CD14-positive monocyte (primary cell): ENCODE results near the gene ADAM30. TPM values are rescaled to one million over a fixed set of nuclear protein-coding genes. Genes with fewer than 3 reads are reported as not detected.

Experiments
- DNase-seq, 3 donors: peaks; one replicate each; pipeline ENCODE4 v3.0.0-alpha.2; 2011 to 2022
- H2AFZ ChIP-seq: 2 replicates; pipeline ENCODE4 v1.6.0; 2012; ENCODE audit warnings: mild to moderate bottlenecking, low read depth, low read length, inconsistent platforms; ENCODE audit not compliant: insufficient read depth, poor library complexity, severe bottlenecking
- H3K27ac ChIP-seq, 2 donors: 1 replicate in 1 of 2; 2 replicates in 1 of 2; pipeline ENCODE4 v1.5.1; 2012 to 2013; ENCODE audit warnings: low read length in 2 of 2, control low read depth in 1 of 2, inconsistent platforms in 1 of 2, low read depth in 1 of 2, mild to moderate bottlenecking in 1 of 2
- H3K27me3 ChIP-seq, 2 donors: one replicate each; pipeline versions ENCODE4 v1.6.0 to v1.6.1; 2011 to 2013; ENCODE audit warnings: low read length in 2 of 2; ENCODE audit not compliant: control insufficient read depth in 2 of 2, insufficient read depth in 2 of 2
- H3K36me3 ChIP-seq, 2 donors: replicated peaks in 1 of 2; 1 replicate in 1 of 2; 2 replicates in 1 of 2; pipeline versions ENCODE4 v1.5.1 to v1.6.1; 2012 to 2013; ENCODE audit warnings: low read length in 2 of 2, control low read depth in 1 of 2, inconsistent platforms in 1 of 2, mild to moderate bottlenecking in 1 of 2; ENCODE audit not compliant: insufficient read depth in 2 of 2, control insufficient read depth in 1 of 2
- H3K4me1 ChIP-seq, 2 donors: 1 replicate in 1 of 2; 2 replicates in 1 of 2; pipeline versions ENCODE4 v1.5.1 to v1.6.1; 2012 to 2013; ENCODE audit warnings: low read length in 2 of 2, control low read depth in 1 of 2, inconsistent platforms in 1 of 2, mild to moderate bottlenecking in 1 of 2, moderate library complexity in 1 of 2; ENCODE audit not compliant: insufficient read depth in 2 of 2, control insufficient read depth in 1 of 2
- H3K4me2 ChIP-seq: replicated peaks from 2 replicates; pipeline ENCODE3; 2012; ENCODE audit warnings: low read length, moderate library complexity, mild to moderate bottlenecking; ENCODE audit not compliant: poor library complexity, severe bottlenecking; ENCODE audit errors: extremely low read depth
- H3K4me3 ChIP-seq, 3 experiments: fragments of 200-600 bp in 1 of 3; sonication (generic) in 1 of 3; replicated peaks in 1 of 3; 1 replicate in 2 of 3; 2 replicates in 1 of 3; pipeline ENCODE4 v1.5.1; 2011 to 2013; ENCODE audit warnings: low read length in 3 of 3, mild to moderate bottlenecking in 3 of 3, control low read depth in 2 of 3, low read depth in 2 of 3, inconsistent platforms in 1 of 3, moderate library complexity in 1 of 3
- H3K79me2 ChIP-seq: 2 replicates; pipeline ENCODE4 v1.6.0; 2012; ENCODE audit warnings: mild to moderate bottlenecking, control low read depth, inconsistent platforms, low read length, moderate library complexity; ENCODE audit not compliant: insufficient read depth
- H3K9ac ChIP-seq: 2 replicates; pipeline ENCODE4 v1.6.0; 2017; ENCODE audit warnings: low read length, mild to moderate bottlenecking; ENCODE audit not compliant: insufficient read depth, poor library complexity, severe bottlenecking
- H3K9me3 ChIP-seq, 2 donors: replicated peaks in 1 of 2; 1 replicate in 1 of 2; 2 replicates in 1 of 2; pipeline versions ENCODE4 v1.5.1 to v1.6.1; 2012 to 2013; ENCODE audit warnings: low read length in 2 of 2, control low read depth in 1 of 2; ENCODE audit not compliant: control insufficient read depth in 1 of 2, insufficient read depth in 1 of 2
- H4K20me1 ChIP-seq: 2 replicates; pipeline ENCODE4 v1.6.0; 2012; ENCODE audit warnings: mild to moderate bottlenecking, low read length, control low read depth, moderate library complexity; ENCODE audit not compliant: insufficient read depth
- H3K27ac Mint-ChIP-seq, 7 donors: one replicate each; pipeline ENCODE4 v1.8.0; 2020; ENCODE audit warnings: mild to moderate bottlenecking in 7 of 7, mixed read lengths in 7 of 7, moderate library complexity in 6 of 7, inconsistent platforms in 2 of 7
- H3K27me3 Mint-ChIP-seq, 3 donors: one replicate each; pipeline ENCODE4 v1.8.0; 2021 to 2022; ENCODE audit warnings: low read depth in 3 of 3, mild to moderate bottlenecking in 3 of 3, mixed read lengths in 3 of 3, moderate library complexity in 3 of 3, inconsistent platforms in 1 of 3
- H3K36me3 Mint-ChIP-seq, 2 donors: one replicate each; pipeline ENCODE4 v1.8.0; 2020; ENCODE audit warnings: mixed read lengths in 2 of 2, inconsistent platforms in 1 of 2, mild to moderate bottlenecking in 1 of 2
- H3K4me1 Mint-ChIP-seq: one replicate; pipeline ENCODE4 v1.8.0; 2020; ENCODE audit warnings: mild to moderate bottlenecking, mixed read lengths
- H3K4me3 Mint-ChIP-seq, 2 donors: one replicate each; pipeline ENCODE4 v1.8.0; 2020; ENCODE audit warnings: mild to moderate bottlenecking in 2 of 2, mixed read lengths in 2 of 2, moderate library complexity in 1 of 2
- H3K9me3 Mint-ChIP-seq, 7 donors: one replicate each; pipeline ENCODE4 v1.8.0; 2020 to 2022; ENCODE audit warnings: mixed read lengths in 7 of 7, mild to moderate bottlenecking in 6 of 7, moderate library complexity in 6 of 7, inconsistent platforms in 2 of 7
- WGBS: methylation state at CpG from one replicate; pipeline ENCODE4 v1.1.5; 2013; ENCODE audit warnings: missing lambda C conversion rate; ENCODE audit not compliant: insufficient coverage; 5-methylcytosine and 5-hydroxymethylcytosine counted together
- intact Hi-C, 2 donors: fragments of 100-400 bp; cut with micrococcal nuclease; formaldehyde crosslinking; loops; one replicate each; pipeline versions ENCODE4 v1.15.0 to v1.15.1; 2023
- polyA plus RNA-seq, 3 donors: library from polyadenylated mRNA; depleted of rRNA in 1 of 3; unstranded in 2 of 3; stranded (reverse) in 1 of 3; fragments of 300-500 nt in 2 of 3; fragments of >200 nt in 1 of 3; fragmentation: Illumina TruSeq in 2 of 3; gene quantifications; 1 replicate in 2 of 3; 2 replicates in 1 of 3; pipeline ENCODE4 v1.2.3, GENCODE V29; 2012 to 2021
- TF ChIP-seq, protein P1 (sequence below): fragments of 200-600 bp; IDR thresholded peaks from one replicate; pipeline ENCODE4 v1.8.0; 2022; ENCODE audit warnings: antibody characterized with exemption, mild to moderate bottlenecking

Gene ADAM30
- polyA plus RNA-seq, 3 donors = not detected

DNA sequence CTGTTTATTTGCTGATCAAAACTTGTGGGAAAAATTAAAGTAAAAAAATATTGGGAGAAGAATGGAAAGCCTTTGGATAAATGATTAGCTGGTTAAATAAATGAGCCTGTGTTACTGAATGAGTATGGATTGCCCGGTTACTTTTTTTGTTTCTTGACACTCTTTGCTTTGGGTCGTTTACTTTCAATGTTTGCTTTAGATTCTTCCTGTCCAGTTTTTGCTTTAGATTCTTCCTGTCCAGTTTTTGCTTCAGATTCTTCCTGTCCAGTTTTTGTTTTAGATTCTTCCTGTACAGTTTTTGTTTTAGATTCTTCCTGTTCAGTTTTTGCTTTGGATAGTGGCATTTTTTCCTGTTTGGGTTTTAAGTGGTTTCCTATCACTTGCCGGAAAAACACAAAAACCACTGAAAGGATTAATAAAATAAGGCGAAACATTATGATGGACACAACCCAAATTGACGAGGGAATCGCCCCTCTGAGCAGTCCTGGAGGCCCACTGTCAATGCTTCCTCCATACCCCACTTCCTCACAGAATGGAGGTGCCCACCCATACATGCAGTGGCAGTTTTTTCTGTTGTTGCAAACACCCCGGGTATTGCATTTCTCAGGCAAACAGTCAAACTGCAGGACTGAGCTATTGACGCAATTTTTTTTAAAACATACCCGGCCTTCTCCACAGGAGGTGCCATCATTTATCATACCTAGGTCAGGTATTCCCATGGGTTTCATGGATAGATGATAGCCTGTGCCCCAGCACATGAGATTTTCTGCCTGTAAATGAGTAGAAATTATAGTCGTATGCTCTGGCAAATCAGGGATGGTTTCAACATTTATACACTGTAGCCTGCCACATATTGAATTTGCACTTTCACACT is 2.3 kb downstream of the ADAM30 start:
- Mint-ChIP-seq H3K27me3 (peaks cover 0 to 7% (median 3%) of the 10 kb centered on the region in 3 donors), H3K4me3 (no peak overlapping the region), H3K36me3 (no peaks in the 10 kb centered on the region), H3K4me1 (peaks cover 11% of the 10 kb centered on the region), H3K9me3 (peaks cover 0 to 8% (median 4%) of the 10 kb centered on the region in 7 donors), H3K27ac (no peak overlapping the region)
- peaks cover 0 to 4% of the 10 kb centered on the region in 2 donors for H3K4me1 ChIP-seq
- no peaks in the 10 kb centered on the region for H4K20me1 ChIP-seq
- no peaks in the 10 kb centered on the region for H3K36me3 ChIP-seq
- no peak overlapping the region for H3K4me2 ChIP-seq
- no peaks in the 10 kb centered on the region for H3K27me3 ChIP-seq
- no peak overlapping the region for H3K9ac ChIP-seq
- H2AFZ ChIP-seq = peak overlapping the region; percentile 1
- H3K9me3 ChIP-seq = peaks cover 0 to 1% of the 10 kb centered on the region in 2 donors
- H3K79me2 ChIP-seq = no peaks in the 10 kb centered on the region
- DNase-seq = no peak
- intact Hi-C loops = no loop called here
- H3K27ac ChIP-seq = no peak overlapping the region
- H3K4me3 ChIP-seq = no peak overlapping the region
- 56% methylated on average over 4 of the region's 10 CpGs for WGBS
- TF ChIP-seq, protein P1, sequence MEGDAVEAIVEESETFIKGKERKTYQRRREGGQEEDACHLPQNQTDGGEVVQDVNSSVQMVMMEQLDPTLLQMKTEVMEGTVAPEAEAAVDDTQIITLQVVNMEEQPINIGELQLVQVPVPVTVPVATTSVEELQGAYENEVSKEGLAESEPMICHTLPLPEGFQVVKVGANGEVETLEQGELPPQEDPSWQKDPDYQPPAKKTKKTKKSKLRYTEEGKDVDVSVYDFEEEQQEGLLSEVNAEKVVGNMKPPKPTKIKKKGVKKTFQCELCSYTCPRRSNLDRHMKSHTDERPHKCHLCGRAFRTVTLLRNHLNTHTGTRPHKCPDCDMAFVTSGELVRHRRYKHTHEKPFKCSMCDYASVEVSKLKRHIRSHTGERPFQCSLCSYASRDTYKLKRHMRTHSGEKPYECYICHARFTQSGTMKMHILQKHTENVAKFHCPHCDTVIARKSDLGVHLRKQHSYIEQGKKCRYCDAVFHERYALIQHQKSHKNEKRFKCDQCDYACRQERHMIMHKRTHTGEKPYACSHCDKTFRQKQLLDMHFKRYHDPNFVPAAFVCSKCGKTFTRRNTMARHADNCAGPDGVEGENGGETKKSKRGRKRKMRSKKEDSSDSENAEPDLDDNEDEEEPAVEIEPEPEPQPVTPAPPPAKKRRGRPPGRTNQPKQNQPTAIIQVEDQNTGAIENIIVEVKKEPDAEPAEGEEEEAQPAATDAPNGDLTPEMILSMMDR = no peak

DNA sequence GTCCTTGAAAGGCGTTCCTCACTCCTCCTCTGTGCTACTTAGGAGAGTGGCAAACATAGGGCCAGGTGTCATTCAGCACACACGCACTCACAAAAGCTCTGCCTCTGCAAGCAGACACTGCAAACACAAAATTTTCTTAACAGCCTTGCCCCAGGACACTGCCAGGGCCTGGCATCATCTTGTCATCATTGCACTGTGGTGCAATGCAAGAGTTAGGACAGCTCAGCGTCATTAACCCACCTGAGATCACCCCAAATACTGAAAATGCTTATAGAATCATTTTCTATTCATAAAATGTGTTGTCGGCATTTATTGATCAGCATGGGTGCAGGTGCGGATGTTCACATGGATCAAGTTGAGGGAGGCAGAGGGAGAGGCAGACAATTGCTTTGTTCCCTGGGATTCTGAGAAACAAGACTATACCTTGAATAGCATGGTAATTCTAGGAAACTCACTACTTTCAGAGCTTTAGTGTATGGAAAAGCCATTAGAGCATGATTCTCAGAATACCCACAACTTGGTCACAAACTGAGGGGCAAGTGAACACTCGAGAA is 3.0 kb downstream of the ADAM30 start:
- Mint-ChIP-seq H3K4me1 (peaks cover 11% of the 10 kb centered on the region), H3K36me3 (peaks cover 3 to 4% of the 10 kb centered on the region in 2 donors), H3K9me3 (peaks cover 6 to 16% (median 11%) of the 10 kb centered on the region in 7 donors), H3K4me3 (no peak overlapping the region), H3K27me3 (peaks cover 0 to 7% (median 3%) of the 10 kb centered on the region in 3 donors), H3K27ac (peak overlapping the region in 1 of 7 donors; percentile 43)
- no peak overlapping the region for H3K27ac ChIP-seq
- TF ChIP-seq, protein P1 = no peak
- no peaks in the 10 kb centered on the region for H3K36me3 ChIP-seq
- no peak for DNase-seq
- H3K9ac ChIP-seq = no peak overlapping the region
- 86% methylated on average over 2 of the region's 6 CpGs for WGBS
- H3K4me1 ChIP-seq = peaks cover 0 to 4% of the 10 kb centered on the region in 2 donors
- H4K20me1 ChIP-seq = no peaks in the 10 kb centered on the region
- H3K4me3 ChIP-seq = no peak overlapping the region
- peaks cover 0 to 9% of the 10 kb centered on the region in 2 donors for H3K9me3 ChIP-seq
- intact Hi-C loops = no loop called here
- H2AFZ ChIP-seq = no peak overlapping the region
- H3K4me2 ChIP-seq = no peak overlapping the region
- H3K27me3 ChIP-seq = no peaks in the 10 kb centered on the region
- no peaks in the 10 kb centered on the region for H3K79me2 ChIP-seq
